ENCODE data around the gene KRT74. TPM values are rescaled to one million over a fixed set of nuclear protein-coding genes. Genes with fewer than 3 reads are reported as not detected.
"Not testable (repeated sequence)": the region's sequence is repeated elsewhere in the genome, so short reads cannot be mapped to it uniquely, and the experiment has no call there.

The KRT74 gene
- total RNA-seq, 4 donors from 2014 or later, result not detected

DNA sequence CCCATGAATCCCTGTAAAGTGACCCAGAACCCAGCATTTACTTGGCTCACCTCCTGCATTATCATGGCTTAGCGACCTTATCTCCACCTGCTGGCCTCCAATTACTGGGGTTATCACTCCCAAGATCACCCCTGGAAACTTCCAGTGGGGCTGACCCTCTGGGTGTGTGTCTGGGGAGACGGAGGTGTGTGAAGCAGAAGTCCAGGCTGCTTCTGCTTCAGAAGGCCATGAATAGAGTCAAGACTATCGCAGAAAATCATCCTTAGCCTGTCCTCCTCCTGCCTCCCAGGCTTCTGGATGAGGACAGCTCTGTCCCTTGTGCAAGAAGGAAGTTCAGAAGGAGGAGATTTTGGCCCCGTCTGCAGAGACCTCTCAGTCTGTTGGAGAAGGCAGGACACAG, 28.0 kb upstream of the KRT74 start:
- H3K27me3 ChIP-seq, result no peaks in the 10 kb centered on the region
- H3K4me1 ChIP-seq, result no peaks in the 10 kb centered on the region
- H3K9me3 ChIP-seq, result no peaks in the 10 kb centered on the region
- no peaks in the 10 kb centered on the region for H3K36me3 ChIP-seq
- TF ChIP-seq, protein P1, sequence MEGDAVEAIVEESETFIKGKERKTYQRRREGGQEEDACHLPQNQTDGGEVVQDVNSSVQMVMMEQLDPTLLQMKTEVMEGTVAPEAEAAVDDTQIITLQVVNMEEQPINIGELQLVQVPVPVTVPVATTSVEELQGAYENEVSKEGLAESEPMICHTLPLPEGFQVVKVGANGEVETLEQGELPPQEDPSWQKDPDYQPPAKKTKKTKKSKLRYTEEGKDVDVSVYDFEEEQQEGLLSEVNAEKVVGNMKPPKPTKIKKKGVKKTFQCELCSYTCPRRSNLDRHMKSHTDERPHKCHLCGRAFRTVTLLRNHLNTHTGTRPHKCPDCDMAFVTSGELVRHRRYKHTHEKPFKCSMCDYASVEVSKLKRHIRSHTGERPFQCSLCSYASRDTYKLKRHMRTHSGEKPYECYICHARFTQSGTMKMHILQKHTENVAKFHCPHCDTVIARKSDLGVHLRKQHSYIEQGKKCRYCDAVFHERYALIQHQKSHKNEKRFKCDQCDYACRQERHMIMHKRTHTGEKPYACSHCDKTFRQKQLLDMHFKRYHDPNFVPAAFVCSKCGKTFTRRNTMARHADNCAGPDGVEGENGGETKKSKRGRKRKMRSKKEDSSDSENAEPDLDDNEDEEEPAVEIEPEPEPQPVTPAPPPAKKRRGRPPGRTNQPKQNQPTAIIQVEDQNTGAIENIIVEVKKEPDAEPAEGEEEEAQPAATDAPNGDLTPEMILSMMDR (IDR thresholded peaks at IDR 0.05), result no peak
- TF ChIP-seq POLR2A (IDR thresholded peaks at IDR 0.05), result no peak
- H3K4me3 ChIP-seq, result no peak overlapping the region
- no peak overlapping the region for H3K27ac ChIP-seq
- DNase-seq, result no peak

DNA sequence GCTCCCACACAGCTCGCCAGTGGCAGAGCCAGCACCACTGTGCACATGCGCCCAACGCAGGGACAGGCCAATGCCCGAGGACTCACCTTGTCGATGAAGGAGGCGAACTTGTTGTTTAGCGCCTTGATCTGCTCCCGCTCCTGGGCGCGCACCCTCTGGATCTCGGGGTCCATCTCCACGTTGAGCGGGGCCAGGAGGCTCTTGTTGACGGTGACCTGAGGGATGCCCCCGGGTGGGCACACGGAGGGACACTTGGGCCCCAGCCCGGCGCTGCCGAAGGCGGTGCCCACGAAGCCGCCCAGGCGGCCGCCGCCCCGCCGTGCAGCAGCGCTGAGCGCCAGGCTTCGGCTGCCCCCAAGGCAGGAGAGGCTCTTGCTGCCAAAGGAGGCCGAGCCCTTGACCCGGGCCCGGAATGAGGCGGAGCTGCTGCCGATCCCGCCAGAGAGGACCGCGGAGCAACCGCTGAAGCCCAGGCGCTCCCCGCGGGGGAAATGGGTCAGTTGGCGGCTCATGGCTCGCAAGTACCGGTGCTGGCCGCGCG, 27.4 kb upstream of the KRT74 start, which contains the start of gene KRT72:
Gene KRT72 (minus strand): TSS at position 523 of the 541 bp plus-strand sequence. CDS start 11 bp downstream, at position 512.
- H3K27ac ChIP-seq, result no peak within 1 kb of the TSS
- no peaks in the 10 kb centered on the region for H3K36me3 ChIP-seq
- no peaks in the 10 kb centered on the region for H3K9me3 ChIP-seq
- no peak within 1 kb of the TSS for H3K4me3 ChIP-seq
- no peaks in the 10 kb centered on the region for H3K27me3 ChIP-seq
- DNase-seq, result no peak
- H3K4me1 ChIP-seq, result no peaks in the 10 kb centered on the region
- no peak for TF ChIP-seq POLR2A (IDR thresholded peaks at IDR 0.05)
- TF ChIP-seq, protein P1 (IDR thresholded peaks at IDR 0.05), result no peak

- no peak overlapping the region for H3K4me3 ChIP-seq
- TF ChIP-seq, protein P1 (IDR thresholded peaks at IDR 0.05), result no peak
- no peak for TF ChIP-seq POLR2A (IDR thresholded peaks at IDR 0.05)
- no peaks in the 10 kb centered on the region for H3K36me3 ChIP-seq
- no peaks in the 10 kb centered on the region for H3K9me3 ChIP-seq
- no peaks in the 10 kb centered on the region for H3K4me1 ChIP-seq
- H3K27me3 ChIP-seq, result no peaks in the 10 kb centered on the region
- H3K27ac ChIP-seq, result no peak overlapping the region
- no peak for DNase-seq
These were observed 26.8 kb upstream of the KRT74 start for GRCh38 chr12:52600475-52600874.

- Histone ChIP-seq H3K4me1 (no peaks in the 10 kb centered on the region), H3K4me3 (no peak overlapping the region), H3K27me3 (no peaks in the 10 kb centered on the region), H3K27ac (no peak overlapping the region), H3K36me3 (no peaks in the 10 kb centered on the region), H3K9me3 (no peaks in the 10 kb centered on the region)
- no peak for DNase-seq
- TF ChIP-seq, protein P1 (IDR thresholded peaks at IDR 0.05), result no peak
- TF ChIP-seq POLR2A (IDR thresholded peaks at IDR 0.05), result no peak
These were observed 26.4 kb upstream of the KRT74 start for GRCh38 chr12:52600071-52600470.

DNA sequence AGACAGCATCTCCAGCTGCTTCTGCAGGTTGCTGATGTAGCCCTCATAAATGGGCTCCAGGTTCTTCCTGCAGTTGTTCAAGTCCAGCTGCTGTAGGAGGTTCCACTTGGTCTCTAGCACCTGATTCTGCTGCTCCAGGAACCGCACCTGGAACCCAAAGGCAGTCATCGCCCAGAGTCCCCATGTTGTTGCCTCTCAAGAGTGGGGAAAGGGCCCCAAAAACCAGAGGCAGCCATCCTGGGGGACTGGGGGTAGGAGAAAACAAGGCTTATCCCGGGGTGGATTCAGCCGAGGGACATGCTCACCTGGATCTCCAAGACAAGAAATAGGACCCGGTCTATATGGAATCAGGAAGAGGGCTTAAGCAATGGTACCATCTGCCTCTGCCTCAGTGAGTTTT, 25.3 kb upstream of the KRT74 start:
- no peak for TF ChIP-seq POLR2A (IDR thresholded peaks at IDR 0.05)
- TF ChIP-seq, protein P1 (IDR thresholded peaks at IDR 0.05), result no peak
- no peaks in the 10 kb centered on the region for H3K27me3 ChIP-seq

DNA sequence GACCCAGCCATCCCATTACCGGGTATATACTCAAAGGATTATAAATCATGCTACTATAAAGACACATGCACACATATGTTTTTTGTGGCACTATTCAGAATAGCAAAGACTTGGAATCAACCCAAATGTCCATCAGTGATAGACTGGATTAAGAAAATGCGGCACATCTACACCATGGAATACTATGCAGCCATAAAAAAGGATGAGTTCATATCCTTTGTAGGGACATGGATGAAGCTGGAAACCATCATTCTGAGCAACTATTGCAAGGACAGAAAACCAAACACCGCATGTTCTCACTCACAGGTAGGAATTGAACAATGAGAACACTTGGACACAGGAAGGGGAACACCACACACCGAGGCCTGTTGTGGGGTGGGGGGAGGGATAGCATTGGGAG, 20.6 kb upstream of the KRT74 start:
- not testable (repeated sequence) for H3K27me3 ChIP-seq, H3K9me3 ChIP-seq, DNase-seq, H3K4me3 ChIP-seq, H3K27ac ChIP-seq, H3K4me1 ChIP-seq, H3K36me3 ChIP-seq

More for the DNA sequence above, 25.3 kb upstream of the KRT74 start:
- Histone ChIP-seq H3K9me3 (no peaks in the 10 kb centered on the region), H3K27ac (no peak overlapping the region), H3K4me1 (no peaks in the 10 kb centered on the region), H3K4me3 (no peak overlapping the region), H3K36me3 (no peaks in the 10 kb centered on the region)
- DNase-seq, result no peak

All from Peyer's patch (tissue), 4 donors.